GM19193 (cell line): Measurements from ENCODE around the gene NEXN.

Experiments
- POLR2A ChIP-seq: IDR thresholded peaks from 4 replicates; pipeline ENCODE4 v1.6.1; 2011; ENCODE audit not compliant: insufficient read depth, insufficient read length; ENCODE audit errors: extremely low read depth

The NEXN gene

GRCh38 chr1:77888781-77889642 is 588 bp downstream of the NEXN start:
- TF ChIP-seq POLR2A: no peak

GRCh38 chr1:77889671-77890070 is 1.2 kb downstream of the NEXN start:
- no peak for TF ChIP-seq POLR2A

- TF ChIP-seq POLR2A: no peak
Measured at GRCh38 chr1:77891200-77891599, 2.8 kb downstream of the NEXN start.

- no peak for TF ChIP-seq POLR2A
Measured at GRCh38 chr1:77899647-77900320, 11.4 kb downstream of the NEXN start.

GRCh38 chr1:77900687-77901293 is 12.4 kb downstream of the NEXN start:
- no peak for TF ChIP-seq POLR2A

GRCh38 chr1:77905603-77906002 is 17.2 kb downstream of the NEXN start:
- no peak for TF ChIP-seq POLR2A

GRCh38 chr1:77906019-77906545 is 17.7 kb downstream of the NEXN start:
- no peak for TF ChIP-seq POLR2A

GRCh38 chr1:77906624-77907023 is 18.2 kb downstream of the NEXN start:
- no peak for TF ChIP-seq POLR2A

GRCh38 chr1:77910116-77910515 is 21.7 kb downstream of the NEXN start:
- no peak for TF ChIP-seq POLR2A

- no peak for TF ChIP-seq POLR2A
Measured at GRCh38 chr1:77925518-77925917, 37.1 kb downstream of the NEXN start.

GRCh38 chr1:77925956-77926355 is 37.5 kb downstream of the NEXN start:
- no peak for TF ChIP-seq POLR2A

GRCh38 chr1:77926561-77927357 is 38.3 kb downstream of the NEXN start:
- no peak for TF ChIP-seq POLR2A

GRCh38 chr1:77927414-77927813 is 39.0 kb downstream of the NEXN start:
- TF ChIP-seq POLR2A: no peak

- TF ChIP-seq POLR2A: no peak
Measured at GRCh38 chr1:77929806-77930205, 41.4 kb downstream of the NEXN start.

- no peak for TF ChIP-seq POLR2A
Measured at GRCh38 chr1:77938651-77939050, 50.2 kb downstream of the NEXN start.
